K562 (cell line): ENCODE measurements around the gene TMEM45B.

Experiments
- NRF1 ChIP-seq, 2 experiments: fragments of 450-650 bp; IDR thresholded peaks in 1 of 2; conservative IDR thresholded peaks in 1 of 2; 2 replicates each; pipeline ENCODE4 v1.6.1; 2014; ENCODE audit warnings: mild to moderate bottlenecking in 2 of 2
- POU5F1 ChIP-seq: fragments of 150-350 bp; IDR thresholded peaks from 2 replicates; pipeline ENCODE4 v1.6.1; 2014; ENCODE audit warnings: borderline replicate concordance, low read length, low read depth, mild to moderate bottlenecking; ENCODE audit not compliant: partially characterized antibody
- STAG1 ChIP-seq: sonication (generic); formaldehyde crosslinking; IDR thresholded peaks from 2 replicates; pipeline ENCODE4 v1.5.0; 2020; ENCODE audit warnings: missing genetic modification reagents, borderline replicate concordance
- WHSC1 ChIP-seq: IDR thresholded peaks from one replicate; pipeline ENCODE4 v1.6.1; 2012; ENCODE audit warnings: low read length, control low read depth, inconsistent platforms

DNA sequence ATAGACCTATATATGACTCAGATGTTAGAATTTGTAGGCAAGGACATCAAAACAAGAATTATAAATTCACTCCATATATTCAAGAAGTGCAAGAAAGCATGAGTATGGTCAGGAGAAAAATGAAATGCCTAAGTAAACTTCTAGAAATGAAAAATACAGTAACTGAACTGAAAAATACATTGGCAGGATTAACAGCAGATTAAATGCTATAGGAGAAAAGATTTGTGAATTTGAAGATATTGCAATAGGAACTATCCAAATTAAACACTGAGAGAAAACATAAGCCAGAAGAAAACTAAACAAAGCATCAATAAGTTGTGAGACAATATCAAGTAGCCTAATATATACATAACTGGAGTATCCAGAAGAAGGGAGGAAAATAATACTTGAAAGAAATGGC lies 46.6 kb upstream of the TMEM45B start:
- TF ChIP-seq STAG1 (CRISPR knock-in tag) = no peak
- TF ChIP-seq NRF1 (conservative IDR thresholded peaks at IDR 0.05 in 1 of 2, IDR thresholded peaks at IDR 0.05 in 1 of 2) = no peak
- no peak for TF ChIP-seq POU5F1
- TF ChIP-seq WHSC1 = no peak
